ENCODE data around the gene LRRC47. TPM values are rescaled to one million over a fixed set of nuclear protein-coding genes. Genes with fewer than 3 reads are reported as not detected.

LRRC47 gene
- total RNA-seq, 1 donor from 2014 or later: 34.2 TPM

DNA sequence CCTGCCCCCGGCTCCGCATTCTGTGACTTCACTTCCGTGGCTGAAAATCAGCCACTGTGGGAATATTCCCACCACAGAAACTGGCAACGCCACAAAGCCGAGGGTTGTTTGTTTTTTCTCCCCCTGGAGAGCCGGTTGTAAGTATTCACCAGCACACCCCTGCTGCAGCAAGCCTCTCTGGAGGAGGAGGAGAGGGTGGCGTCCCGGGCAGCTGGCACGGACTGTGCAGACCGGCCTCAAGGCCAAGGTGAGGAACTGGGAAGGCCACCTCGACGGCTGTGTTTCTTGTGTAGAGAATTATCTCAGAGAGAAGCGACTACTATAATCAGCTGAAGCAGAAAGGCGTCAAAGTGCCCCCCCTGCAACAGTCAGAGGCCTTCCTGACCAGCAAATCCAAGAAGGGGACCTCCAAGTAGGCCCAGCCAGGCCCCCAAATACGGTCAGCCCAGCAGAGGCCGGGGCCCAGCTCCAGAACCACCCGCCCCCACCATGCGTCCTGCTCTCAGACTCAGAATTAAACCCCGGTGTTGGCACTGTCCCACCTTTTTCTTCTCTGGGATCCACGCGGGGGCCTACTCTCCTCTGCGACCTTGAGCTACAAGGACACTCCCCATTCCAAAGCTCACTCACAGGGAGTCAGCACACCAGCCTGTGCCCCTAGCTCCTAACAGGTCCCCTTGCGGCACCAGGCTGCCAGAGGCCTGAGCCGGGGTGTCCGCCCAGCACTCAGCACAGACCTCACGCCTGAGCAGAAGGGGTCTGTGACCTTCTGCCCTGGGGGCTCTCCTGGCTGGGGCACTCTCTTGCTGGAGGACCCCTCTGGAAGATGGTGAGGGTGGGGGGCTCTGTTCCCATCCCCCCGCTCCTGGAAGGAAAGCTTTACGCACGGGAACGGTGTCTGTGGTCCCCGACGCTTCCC lies 24.9 kb downstream of the LRRC47 start:
- no peaks in the 10 kb centered on the region for H3K27me3 ChIP-seq
- no peak overlapping the region for H3K27ac ChIP-seq
- DNase-seq (no peak), ATAC-seq (no peak)
- H3K4me1 ChIP-seq: peaks cover 13% of the 10 kb centered on the region
- H3K9me3 ChIP-seq: no peaks in the 10 kb centered on the region
- H3K36me3 ChIP-seq: no peaks in the 10 kb centered on the region
- H3K4me3 ChIP-seq: peak overlapping the region; percentile 61
- intact Hi-C loops (cut with DNase I): no loop called here
- TF ChIP-seq, protein P1, sequence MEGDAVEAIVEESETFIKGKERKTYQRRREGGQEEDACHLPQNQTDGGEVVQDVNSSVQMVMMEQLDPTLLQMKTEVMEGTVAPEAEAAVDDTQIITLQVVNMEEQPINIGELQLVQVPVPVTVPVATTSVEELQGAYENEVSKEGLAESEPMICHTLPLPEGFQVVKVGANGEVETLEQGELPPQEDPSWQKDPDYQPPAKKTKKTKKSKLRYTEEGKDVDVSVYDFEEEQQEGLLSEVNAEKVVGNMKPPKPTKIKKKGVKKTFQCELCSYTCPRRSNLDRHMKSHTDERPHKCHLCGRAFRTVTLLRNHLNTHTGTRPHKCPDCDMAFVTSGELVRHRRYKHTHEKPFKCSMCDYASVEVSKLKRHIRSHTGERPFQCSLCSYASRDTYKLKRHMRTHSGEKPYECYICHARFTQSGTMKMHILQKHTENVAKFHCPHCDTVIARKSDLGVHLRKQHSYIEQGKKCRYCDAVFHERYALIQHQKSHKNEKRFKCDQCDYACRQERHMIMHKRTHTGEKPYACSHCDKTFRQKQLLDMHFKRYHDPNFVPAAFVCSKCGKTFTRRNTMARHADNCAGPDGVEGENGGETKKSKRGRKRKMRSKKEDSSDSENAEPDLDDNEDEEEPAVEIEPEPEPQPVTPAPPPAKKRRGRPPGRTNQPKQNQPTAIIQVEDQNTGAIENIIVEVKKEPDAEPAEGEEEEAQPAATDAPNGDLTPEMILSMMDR (IDR thresholded peaks at IDR 0.05): no peak

DNA sequence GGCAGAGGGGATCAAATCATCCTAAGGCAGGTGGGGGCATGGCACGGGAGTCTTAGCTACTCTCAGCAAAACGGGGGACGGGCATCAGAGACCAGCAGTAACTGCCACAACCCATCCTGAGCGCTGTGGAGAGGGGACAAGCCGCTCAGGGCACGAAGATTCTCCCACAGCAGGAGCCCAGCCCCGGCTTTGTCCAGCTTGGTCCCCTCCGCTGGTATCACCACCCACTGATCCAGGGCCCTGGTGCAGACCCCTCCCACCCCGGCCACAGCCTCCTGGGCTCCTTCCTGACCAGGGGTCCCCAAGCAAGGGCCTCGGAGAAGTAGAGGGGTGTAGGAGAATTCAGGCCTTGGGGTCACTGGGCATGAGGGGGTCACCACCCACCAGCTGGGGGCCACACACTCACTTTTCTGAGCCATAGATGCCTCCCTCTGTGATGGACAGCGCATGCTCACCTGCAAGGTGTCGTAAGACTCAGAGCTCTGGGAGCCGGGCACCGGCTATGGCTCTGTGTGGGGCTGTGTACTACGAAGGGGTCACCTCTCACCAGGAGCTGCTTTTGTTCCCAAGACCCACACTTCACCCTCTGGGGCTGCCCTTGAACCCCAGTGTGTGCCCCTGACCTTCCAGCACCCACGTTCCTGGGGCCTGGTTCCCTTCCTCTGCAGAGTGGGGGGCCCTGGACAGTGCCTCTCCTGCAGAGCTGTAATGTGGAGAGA lies 26.1 kb downstream of the LRRC47 start:
- no peaks in the 10 kb centered on the region for H3K9me3 ChIP-seq
- no peaks in the 10 kb centered on the region for H3K27me3 ChIP-seq
- peaks cover 8% of the 10 kb centered on the region for H3K4me1 ChIP-seq
- TF ChIP-seq, protein P1 (IDR thresholded peaks at IDR 0.05): no peak
- no peak overlapping the region for H3K4me3 ChIP-seq
- no peak for DNase-seq
- intact Hi-C loops (cut with DNase I): no loop called here
- no peaks in the 10 kb centered on the region for H3K36me3 ChIP-seq
- no peak for ATAC-seq
- H3K27ac ChIP-seq: no peak overlapping the region

DNA sequence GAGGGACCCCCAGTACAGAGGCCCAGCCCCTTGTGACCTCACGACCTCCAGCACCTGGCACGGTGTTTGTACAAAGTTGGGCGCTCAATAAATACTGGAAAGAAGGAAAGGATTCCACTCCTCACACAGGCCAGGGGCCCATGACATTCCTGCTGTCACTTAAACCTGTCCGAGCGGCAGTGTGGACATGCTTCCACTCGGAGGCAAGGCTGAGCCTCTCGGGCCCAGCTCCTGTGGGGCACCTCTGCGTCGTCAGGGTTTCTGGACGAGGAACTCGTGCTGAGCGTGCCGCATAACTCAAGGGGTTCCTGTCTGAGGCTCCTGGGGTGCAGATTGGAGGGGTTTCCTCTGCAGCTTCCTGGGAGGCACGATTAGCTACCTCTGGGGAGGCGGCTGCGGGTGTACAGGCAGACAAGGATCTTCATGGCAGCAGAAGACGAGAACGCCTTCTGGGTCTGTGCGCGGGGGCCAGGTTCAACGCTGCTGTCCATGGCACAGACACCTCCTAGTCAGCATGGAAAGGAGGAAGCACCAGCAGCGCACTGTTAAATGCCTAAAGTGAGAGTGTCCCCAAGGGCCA lies 27.4 kb downstream of the LRRC47 start:
- Histone ChIP-seq H3K4me1 (peaks cover 8% of the 10 kb centered on the region), H3K27me3 (no peaks in the 10 kb centered on the region), H3K36me3 (no peaks in the 10 kb centered on the region), H3K27ac (no peak overlapping the region), H3K9me3 (no peaks in the 10 kb centered on the region), H3K4me3 (no peak overlapping the region)
- ATAC-seq: no peak
- intact Hi-C loops (cut with DNase I): no loop called here
- no peak for DNase-seq
- TF ChIP-seq, protein P1 (IDR thresholded peaks at IDR 0.05): no peak

DNA sequence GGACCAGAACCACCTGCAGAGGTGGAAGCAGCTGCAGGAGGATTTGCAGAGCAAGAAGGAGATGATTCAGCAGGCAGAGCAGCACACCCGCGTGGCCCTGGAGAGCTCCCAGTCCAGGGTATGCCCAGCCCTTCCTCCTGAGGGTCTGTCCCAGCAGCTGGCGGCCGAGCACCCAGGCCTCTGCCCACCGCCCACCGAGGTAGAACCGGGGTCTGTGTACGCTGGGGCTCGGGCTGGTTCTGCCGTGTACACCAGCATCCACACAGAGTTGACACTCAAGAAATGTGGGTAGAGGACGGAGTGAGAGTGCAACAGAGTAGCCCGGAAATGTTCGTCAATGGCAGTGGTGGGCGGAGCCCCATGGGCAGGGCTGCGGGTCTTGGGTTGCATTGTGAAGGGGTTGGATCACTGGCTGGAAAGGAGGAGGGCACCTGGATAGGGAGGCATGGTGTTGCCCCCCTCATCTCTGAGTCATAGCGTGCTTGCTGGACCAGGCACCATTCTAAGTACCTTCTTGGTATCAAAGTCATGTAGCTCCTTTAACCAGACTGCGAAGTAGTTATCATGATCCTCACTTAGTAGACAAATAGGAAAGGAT lies 28.9 kb downstream of the LRRC47 start:
- H3K4me3 ChIP-seq: no peak overlapping the region
- no peaks in the 10 kb centered on the region for H3K36me3 ChIP-seq
- peaks cover 2% of the 10 kb centered on the region for H3K27me3 ChIP-seq
- H3K9me3 ChIP-seq: no peaks in the 10 kb centered on the region
- ATAC-seq (no peak), DNase-seq (no peak)
- TF ChIP-seq, protein P1 (IDR thresholded peaks at IDR 0.05): no peak
- H3K27ac ChIP-seq: no peak overlapping the region
- peaks cover 8% of the 10 kb centered on the region for H3K4me1 ChIP-seq
- intact Hi-C loops (cut with DNase I): no loop called here

DNA sequence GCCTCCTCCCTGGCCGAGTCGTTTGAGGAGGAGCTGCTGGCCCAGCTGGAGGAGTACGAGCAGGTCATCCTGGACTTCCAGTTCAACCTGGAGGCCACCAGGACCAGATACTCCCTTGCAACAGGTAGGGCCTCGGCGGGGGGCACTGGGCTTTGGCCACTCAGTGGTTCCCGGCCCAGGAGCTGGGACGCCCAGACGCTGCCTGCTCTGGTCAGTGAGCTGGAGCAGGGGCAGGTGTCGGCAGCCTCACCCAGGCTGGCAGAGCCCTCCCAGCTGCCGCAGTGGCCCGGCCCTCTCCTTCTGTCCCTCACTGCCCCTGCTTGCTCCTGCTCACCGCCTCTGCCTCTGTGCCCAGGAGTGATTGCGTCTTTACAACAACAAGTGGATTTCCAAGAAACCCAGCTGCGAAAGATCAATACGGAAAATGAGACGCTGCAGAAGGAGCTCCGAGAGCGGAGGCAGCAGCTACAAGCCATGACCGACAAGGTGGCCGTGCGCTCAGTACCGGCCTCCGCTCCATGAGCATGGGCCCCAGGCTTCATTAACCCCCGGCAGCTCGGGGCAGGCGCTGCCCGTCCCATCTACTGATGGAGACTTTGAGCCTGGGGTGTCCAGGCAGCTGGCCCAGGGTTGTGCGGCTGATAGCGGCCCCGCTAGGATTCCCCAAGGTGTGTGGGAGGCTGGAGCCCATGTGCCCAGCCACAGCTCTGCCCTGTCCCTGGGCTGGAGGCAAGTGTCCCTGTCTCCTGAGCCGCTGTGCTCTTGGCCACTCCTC lies 32.8 kb downstream of the LRRC47 start:
- TF ChIP-seq, protein P1 (IDR thresholded peaks at IDR 0.05): no peak
- Histone ChIP-seq H3K9me3 (no peaks in the 10 kb centered on the region), H3K36me3 (no peaks in the 10 kb centered on the region), H3K27ac (no peak overlapping the region), H3K27me3 (peaks cover 16% of the 10 kb centered on the region), H3K4me3 (no peak overlapping the region), H3K4me1 (no peaks in the 10 kb centered on the region)
- ATAC-seq (no peak), DNase-seq (no peak)
- intact Hi-C loops (cut with DNase I): no loop called here
